HG02642 (cell line): ENCODE data around the gene HSF2BP.
"Not testable (repeated sequence)": the region's sequence is repeated elsewhere in the genome, so short reads cannot be mapped to it uniquely, and the experiment has no call there.

Experiments
- ATAC-seq: cut with Tn5 transposase; IDR thresholded peaks from one replicate; pipeline ENCODE4 v1.9.1; 2021; ENCODE audit warnings: mild to moderate bottlenecking; ENCODE audit not compliant: unreplicated experiment, poor library complexity

Gene HSF2BP

GRCh38 chr21:43486051-43486450, 173.2 kb downstream of the HSF2BP start:
- not testable (repeated sequence) for ATAC-seq

DNA sequence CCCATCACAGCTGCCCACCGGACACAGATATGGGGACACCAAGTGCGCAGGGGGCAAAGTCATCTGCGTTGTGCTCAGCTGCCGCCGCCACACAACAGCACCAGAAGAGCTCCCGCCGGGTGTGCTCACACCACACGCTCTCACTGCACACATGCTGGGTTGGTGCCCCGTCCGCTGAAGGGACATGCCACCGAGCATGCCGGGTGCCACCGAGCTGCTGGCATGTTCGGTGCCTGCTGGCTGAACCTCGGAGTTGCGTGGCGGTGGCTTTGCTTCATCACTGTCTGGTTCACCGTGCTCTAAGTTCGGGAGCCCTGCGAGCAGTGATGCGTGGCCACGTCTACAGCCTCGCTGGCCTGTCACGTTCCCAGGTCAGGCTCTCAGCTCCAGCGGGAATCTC, 174.3 kb downstream of the HSF2BP start:
- not testable (repeated sequence) for ATAC-seq

DNA sequence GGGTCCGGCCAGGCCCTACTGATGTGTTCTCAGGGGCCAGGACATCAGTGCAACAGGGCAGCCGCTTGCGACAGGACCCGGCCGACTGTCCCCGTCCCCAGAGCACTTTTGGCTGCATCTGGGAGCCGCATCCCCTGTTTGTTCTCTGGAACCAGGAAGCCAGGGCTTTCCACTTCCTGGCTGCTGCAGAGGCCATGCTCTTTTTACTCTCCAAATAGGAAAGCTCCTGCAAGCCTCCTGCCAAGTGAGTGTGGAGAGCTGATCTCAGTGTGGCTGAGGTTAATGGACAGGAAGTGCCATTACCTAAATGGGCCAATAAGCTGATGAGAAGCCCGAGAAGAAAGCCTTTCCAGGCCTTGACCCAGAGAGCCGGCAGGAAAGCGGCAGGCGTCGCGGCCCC, 180.1 kb downstream of the HSF2BP start:
- ATAC-seq, result not testable (repeated sequence)
